Activated T-helper 1 cell treated with Interleukin-2 at 50 U/mL for 16 hours (primary cell): ENCODE measurements around the gene OR2V2.
"Not testable (repeated sequence)": the region's sequence is repeated elsewhere in the genome, so short reads cannot be mapped to it uniquely, and the experiment has no call there.

Experiments
- DNase-seq: peaks from one replicate; pipeline ENCODE4 v3.0.0-alpha.2; 2020; ENCODE audit warnings: low read depth

Gene OR2V2

GRCh38 chr5:181114844-181115778 lies 32.3 kb upstream of the OR2V2 start:
- DNase-seq, result no peak

- no peak for DNase-seq
Observed at GRCh38 chr5:181118369-181118768, 29.0 kb upstream of the OR2V2 start.

- no peak for DNase-seq
Observed at GRCh38 chr5:181119105-181119504, 28.3 kb upstream of the OR2V2 start.

GRCh38 chr5:181120306-181120705 lies 27.1 kb upstream of the OR2V2 start:
- no peak for DNase-seq

DNA sequence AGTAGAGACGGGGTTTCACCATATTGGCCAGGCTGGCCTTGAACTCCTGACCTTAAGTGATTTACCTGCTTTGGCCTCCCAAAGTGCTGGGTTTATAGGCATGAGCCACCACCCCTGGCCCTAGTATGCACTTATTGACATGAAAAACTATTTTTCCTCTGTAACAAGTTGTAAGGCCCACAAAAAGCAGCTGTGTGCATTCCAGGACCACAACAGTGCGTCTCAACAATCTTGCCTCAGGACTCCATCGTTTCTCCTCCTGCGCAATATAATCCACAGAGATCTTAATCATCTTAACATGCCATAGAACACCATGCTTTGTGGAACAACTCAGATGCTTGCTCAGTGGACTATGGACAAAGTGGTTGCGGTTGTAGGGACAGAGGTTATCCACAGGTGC lies 26.6 kb upstream of the OR2V2 start:
- DNase-seq, result no peak

DNA sequence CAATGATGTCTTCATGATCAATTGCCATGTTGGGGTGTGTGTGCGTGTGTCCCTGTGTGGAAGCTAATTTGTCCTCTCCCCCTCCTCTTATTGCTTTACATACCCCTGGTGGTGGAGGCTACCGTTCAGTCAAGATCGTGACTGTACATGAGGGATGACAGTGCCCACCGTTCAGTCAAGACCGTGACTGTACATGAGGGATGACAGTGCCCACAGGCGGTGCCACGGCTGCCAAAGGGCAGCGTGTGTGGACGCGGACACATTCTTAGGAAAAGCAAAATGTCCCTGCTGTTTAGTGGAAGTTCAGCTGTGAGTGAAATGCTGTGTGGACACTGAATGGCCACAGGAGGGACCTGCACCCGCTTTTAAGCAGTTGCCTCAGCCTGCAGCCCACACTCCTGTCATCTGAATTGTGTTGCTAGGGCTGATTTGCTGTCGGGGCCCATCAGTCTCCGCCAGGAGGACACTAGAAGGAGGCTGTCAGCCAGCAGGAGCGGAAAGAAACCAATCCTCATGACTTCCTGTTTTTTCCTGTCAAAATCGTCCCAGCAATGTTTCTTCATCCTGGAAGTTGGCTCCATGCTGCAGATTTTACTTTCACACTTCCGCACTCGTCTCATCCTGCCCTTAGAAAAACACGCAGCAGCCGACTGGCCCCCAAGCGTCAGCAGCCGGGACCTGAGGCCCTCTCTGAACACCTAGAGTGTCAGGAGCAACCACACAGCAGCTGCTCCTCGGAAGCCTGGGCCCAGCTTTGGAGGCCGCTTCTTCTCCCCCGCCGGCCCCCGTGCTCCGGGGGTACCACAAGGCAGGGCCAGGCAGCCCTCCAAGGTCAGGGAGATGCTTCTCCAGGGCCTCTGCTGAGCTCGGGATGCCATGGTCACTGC lies 25.5 kb upstream of the OR2V2 start:
- no peak for DNase-seq

- DNase-seq, result no peak
Observed at GRCh38 chr5:181124526-181124925, 22.9 kb upstream of the OR2V2 start.

- DNase-seq, result no peak
Observed at GRCh38 chr5:181126841-181127240, 20.5 kb upstream of the OR2V2 start.

- DNase-seq, result no peak
Observed at GRCh38 chr5:181127456-181127855, 19.9 kb upstream of the OR2V2 start.

- DNase-seq, result no peak
Observed at GRCh38 chr5:181127907-181128626, 19.3 kb upstream of the OR2V2 start.

- DNase-seq, result no peak
Observed at GRCh38 chr5:181129601-181130000, 17.8 kb upstream of the OR2V2 start.

- not testable (repeated sequence) for DNase-seq
Observed at GRCh38 chr5:181130081-181130480, 17.3 kb upstream of the OR2V2 start.

DNA sequence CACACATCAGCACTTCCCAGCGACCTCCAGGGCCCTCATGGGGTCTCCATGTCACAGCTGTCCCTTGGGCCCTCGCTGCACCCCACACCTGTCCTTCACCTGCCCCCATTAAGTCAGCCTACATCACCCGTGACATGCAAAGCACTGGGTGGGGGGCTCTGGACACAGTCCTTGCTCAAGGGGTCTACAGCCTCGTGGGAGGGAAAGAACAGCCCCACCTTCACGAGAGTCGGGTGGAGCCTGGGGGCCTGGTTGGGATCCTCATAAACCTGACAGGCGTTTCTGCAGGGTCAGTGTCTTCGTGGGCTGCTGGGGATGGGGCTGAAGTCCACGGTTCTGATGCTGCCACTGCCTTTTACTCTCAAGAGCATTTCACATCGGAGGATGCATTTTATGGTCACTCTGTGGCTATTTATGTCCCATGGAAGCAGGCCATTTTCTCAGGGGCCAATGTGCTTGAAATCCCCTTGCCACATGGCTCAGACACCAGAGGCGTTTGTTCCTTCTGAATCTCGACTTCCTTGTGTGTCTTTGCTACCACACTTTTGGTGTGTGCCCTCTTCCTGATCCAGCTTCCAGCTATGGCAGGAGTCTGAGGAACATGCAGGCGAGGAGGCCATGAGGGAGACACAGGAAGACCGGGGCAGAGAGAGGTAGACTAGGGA lies 16.4 kb upstream of the OR2V2 start, which contains the start of gene OR2V1:
Gene OR2V1, minus strand, starts transcription at position 338 of the 665 bp plus-strand sequence. CDS start 5,865 bp downstream, outside the sequence.
- DNase-seq, result no peak

DNA sequence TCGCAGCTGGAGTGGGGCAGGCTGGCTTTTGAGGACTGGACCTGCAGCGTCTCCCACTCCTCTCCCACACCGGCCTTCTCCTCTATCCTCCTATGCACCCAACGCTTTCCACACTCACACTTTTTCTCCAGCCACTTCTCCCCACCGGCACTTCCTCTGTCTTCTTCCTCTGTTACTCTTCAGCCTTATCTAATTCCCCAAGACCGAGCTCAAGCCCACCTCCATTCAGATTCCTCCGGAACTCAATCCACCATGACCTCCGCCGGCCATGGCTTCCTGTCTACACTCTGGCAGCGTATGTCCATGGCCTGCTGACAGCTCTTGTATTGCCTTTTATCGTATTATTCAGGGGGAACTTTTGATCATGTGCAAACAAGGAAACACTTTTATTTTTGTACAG lies 15.9 kb upstream of the OR2V2 start:
- DNase-seq, result no peak

- DNase-seq, result no peak
Observed at GRCh38 chr5:181133083-181133482, 14.3 kb upstream of the OR2V2 start.

DNA sequence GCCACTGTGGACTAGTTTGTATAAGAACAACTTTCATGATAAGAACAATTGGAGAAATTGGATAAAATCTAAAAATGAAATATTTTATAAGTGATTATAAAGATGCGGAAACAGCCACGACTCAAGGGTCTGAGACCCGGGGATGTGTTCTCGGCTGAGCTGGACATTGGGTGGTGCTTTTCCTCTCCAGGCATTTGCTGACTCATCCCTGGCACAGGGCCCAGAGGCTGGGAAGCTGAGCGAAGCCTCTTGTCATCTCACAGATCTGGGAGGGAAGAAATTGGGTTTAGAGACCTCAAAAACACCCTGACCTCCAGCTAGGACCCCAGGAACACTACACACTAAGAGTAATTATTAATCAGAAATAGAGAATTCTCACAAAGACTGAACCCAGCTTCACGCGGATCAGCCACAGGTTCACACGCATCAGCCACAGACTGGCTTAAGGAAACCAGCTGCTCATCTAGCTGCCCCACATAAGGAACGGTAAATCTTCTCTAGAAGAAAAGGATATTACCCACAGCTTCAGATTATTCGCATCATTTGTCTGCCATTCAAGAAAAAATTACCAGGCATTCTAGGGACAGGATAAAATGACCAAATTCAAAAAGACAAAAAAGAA lies 13.7 kb upstream of the OR2V2 start:
- DNase-seq, result no peak

GRCh38 chr5:181134259-181134658 lies 13.1 kb upstream of the OR2V2 start:
- no peak for DNase-seq

DNA sequence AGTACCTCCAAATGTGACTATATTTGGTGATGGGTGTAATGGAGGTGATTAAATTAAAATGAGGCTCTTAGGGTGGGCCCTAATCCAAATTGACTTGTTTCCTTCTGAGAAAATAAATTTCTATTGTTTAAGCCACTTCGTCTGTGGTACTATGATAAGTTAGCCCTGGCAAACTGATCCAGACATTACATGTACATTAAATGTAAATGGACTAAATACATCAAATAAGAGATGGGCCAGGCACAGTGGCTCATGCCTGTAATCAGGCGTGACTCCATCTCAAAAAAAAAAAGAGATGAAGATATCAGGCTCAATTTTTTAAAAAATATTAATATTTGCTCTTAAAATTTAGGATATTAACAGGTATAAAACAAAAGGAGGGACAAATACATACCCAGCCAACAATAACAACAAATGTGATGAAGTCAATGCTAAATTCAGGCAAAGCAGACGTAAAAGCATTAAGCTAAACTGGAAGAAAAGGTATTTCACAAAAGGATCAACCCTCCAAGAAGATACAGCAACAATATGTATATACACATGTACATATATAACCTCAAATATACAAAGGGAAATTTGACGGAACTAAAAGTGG lies 10.9 kb upstream of the OR2V2 start:
- no peak for DNase-seq

DNA sequence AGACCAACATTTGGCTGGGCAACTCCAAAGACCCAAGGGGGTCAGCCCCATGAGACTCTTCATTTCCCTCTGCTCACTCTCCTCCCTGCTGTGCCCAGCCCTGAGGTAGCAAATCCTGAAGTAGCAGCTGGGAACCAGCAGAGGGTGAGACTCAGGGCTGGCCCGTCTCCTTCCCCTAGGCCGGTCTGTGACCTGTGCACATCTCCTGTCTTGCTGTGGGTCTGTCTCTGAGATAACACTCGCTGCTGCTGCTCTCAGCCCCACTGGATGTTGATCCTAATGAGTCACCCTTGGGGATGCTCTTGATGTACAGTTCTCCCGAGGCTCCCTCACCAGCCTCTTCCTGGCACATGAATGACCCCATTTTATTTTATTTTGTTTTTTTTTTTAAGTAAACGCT lies 9.1 kb upstream of the OR2V2 start:
- no peak for DNase-seq

DNA sequence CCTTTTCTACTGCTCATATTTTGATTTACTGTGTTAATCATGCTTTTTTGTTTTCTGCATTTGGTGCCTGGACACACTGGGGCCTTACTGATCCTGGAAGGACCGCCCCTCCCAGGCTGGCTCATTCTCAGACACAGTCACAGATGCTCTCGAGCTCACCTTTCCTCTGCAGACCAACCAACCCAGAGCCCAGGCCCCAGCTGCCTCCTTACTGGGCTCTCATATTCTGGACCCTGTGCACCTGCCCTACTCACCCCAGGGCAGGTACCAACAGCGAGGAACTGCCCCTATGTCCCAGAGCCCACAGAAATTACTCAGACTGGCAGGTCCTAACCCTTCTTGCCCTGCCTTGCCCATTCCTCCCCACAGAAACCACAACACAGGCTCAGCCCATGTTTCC lies 6.6 kb upstream of the OR2V2 start:
- DNase-seq, result no peak

DNA sequence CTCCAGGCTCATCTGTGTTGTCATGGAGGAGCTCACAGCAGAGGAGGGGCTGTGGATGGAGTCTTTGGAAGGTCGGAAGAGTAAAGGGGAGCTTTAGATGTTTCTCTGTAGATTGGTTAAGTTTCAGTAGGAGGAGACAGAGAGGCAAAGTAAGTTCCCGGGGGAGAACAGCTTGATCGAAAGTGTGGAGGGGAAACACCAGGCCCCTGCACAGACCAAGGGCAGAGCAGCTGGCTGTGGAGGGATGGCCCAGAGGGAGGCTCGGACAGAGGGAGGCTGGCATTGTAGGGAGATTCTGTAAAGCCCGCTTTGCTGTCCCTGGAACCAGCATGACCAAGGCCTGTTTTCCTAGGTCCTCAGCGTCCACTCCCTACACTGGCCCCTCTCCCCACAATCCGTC lies 5.3 kb upstream of the OR2V2 start:
- no peak for DNase-seq
